PC-3 (cell line): ENCODE results near the gene OPRL1. TPM values are rescaled to one million over a fixed set of nuclear protein-coding genes. Genes with fewer than 3 reads are reported as not detected.

Source experiments
- ATAC-seq: fragments of 200-7000 bp; cut with Tn5 transposase; 2 replicates; pipeline ENCODE4 v1.9.1; 2020; ENCODE audit warnings: mild to moderate bottlenecking, moderate library complexity
- BruUV-seq: library from RNA; stranded (reverse); fragments of 400-500 nt; replicated peaks from 2 replicates; lab custom pipeline; 2021; lab: Mats Ljungman, UMichigan
- CTCF ChIA-PET: fragments of 300-600 bp; sonication (Branson Sonifier 250); formaldehyde crosslinking; loops from one replicate; lab custom pipeline; 2022; ENCODE audit warnings: antibody characterized with exemption; lab: Charles Lee
- POLR2A ChIA-PET: fragments of 300-600 bp; sonication (Branson Sonifier 250); formaldehyde crosslinking; loops from one replicate; lab custom pipeline; 2022; ENCODE audit warnings: antibody characterized with exemption; ENCODE audit not compliant: unreplicated experiment; lab: Charles Lee
- DNase-seq: peaks from one replicate; pipeline ENCODE4 v3.0.0-alpha.2; 2015
- H2AFZ ChIP-seq: fragments of 300-600 bp; sonication (generic); 2 replicates; pipeline ENCODE4 v1.6.0; 2016; ENCODE audit warnings: antibody characterized with exemption, low read length
- H3F3A ChIP-seq: fragments of 300-600 bp; sonication (generic); one replicate; pipeline ENCODE4 v1.6.0; 2017; ENCODE audit warnings: antibody characterized with exemption, low read length, control low read depth, mild to moderate bottlenecking; ENCODE audit not compliant: unreplicated experiment
- H3K27ac ChIP-seq: fragments of 300-600 bp; sonication (generic); 2 replicates; pipeline ENCODE4 v1.5.1; 2016; ENCODE audit warnings: mild to moderate bottlenecking, low read length
- H3K27me3 ChIP-seq: fragments of 300-600 bp; sonication (generic); 2 replicates; pipeline ENCODE4 v1.6.1; 2016; ENCODE audit warnings: low read length, mixed read lengths
- H3K36me3 ChIP-seq: fragments of 300-600 bp; sonication (generic); 2 replicates; pipeline ENCODE4 v1.6.1; 2016; ENCODE audit warnings: low read depth, mixed run types, low read length, mixed read lengths
- H3K4me1 ChIP-seq: fragments of 300-600 bp; sonication (generic); 2 replicates; pipeline ENCODE4 v1.5.1; 2016; ENCODE audit warnings: low read length; ENCODE audit not compliant: insufficient read depth
- H3K4me2 ChIP-seq: fragments of 300-600 bp; sonication (generic); 2 replicates; pipeline ENCODE4 v1.6.0; 2016; ENCODE audit warnings: low read length
- H3K4me3 ChIP-seq: fragments of 300-600 bp; sonication (generic); 2 replicates; pipeline ENCODE4 v1.5.1; 2016; ENCODE audit warnings: mild to moderate bottlenecking, low read length, mixed read lengths
- H3K79me2 ChIP-seq: fragments of 300-600 bp; sonication (generic); 2 replicates; pipeline ENCODE4 v1.6.1; 2017; ENCODE audit warnings: low read length, mixed read lengths
- H3K9ac ChIP-seq: fragments of 300-600 bp; sonication (generic); 2 replicates; pipeline ENCODE4 v1.6.0; 2016; ENCODE audit warnings: mild to moderate bottlenecking, low read length
- H3K9me2 ChIP-seq: fragments of 300-600 bp; sonication (generic); replicated peaks from 2 replicates; pipeline ENCODE4 v1.6.1; 2016; ENCODE audit warnings: mixed run types, low read length, mixed read lengths
- H3K9me3 ChIP-seq: fragments of 300-600 bp; sonication (generic); 2 replicates; pipeline ENCODE4 v1.6.1; 2016; ENCODE audit warnings: low read length, mixed read lengths
- H4K20me1 ChIP-seq: fragments of 300-600 bp; sonication (generic); 2 replicates; pipeline ENCODE4 v1.6.1; 2016; ENCODE audit warnings: low read length, mixed read lengths
- CTCF ChIP-seq: fragments of 300-600 bp; sonication (generic); conservative IDR thresholded peaks from 2 replicates; pipeline ENCODE4 v1.5.1; 2017; ENCODE audit warnings: antibody characterized with exemption, low read depth, mild to moderate bottlenecking, low read length
- EZH2 ChIP-seq: fragments of 300-600 bp; sonication (generic); IDR thresholded peaks from one replicate; pipeline ENCODE4 v1.6.1; 2017; ENCODE audit warnings: antibody characterized with exemption, mild to moderate bottlenecking, low read length; ENCODE audit not compliant: unreplicated experiment
- EZH2phosphoT487 ChIP-seq: fragments of 300-600 bp; sonication (generic); IDR thresholded peaks from 2 replicates; pipeline ENCODE4 v1.6.1; 2018; ENCODE audit warnings: mild to moderate bottlenecking, antibody characterized with exemption, low read length, borderline replicate concordance
- intact Hi-C: fragments of 100-400 bp; cut with micrococcal nuclease; formaldehyde crosslinking; loops from 2 replicates; pipeline ENCODE4 v1.9.0; 2023
- total RNA-seq: library from RNA; depleted of rRNA; stranded (reverse); fragments of >200 nt; gene quantifications from 2 replicates; pipeline ENCODE4 v1.2.3, GENCODE V29; 2014

Gene OPRL1
- total RNA-seq, 1 experiment from 2014 or later: 5.6 TPM

- ATAC-seq (no peak), DNase-seq (no peak)
- Histone ChIP-seq H3K36me3 (no peaks in the 10 kb centered on the region), H3K4me3 (no peak overlapping the region), H4K20me1 (no peaks in the 10 kb centered on the region), H3K27me3 (no peaks in the 10 kb centered on the region), H2AFZ (no peak overlapping the region), H3K4me1 (peaks cover 6% of the 10 kb centered on the region), H3K79me2 (no peaks in the 10 kb centered on the region), H3K4me2 (no peak overlapping the region), H3K9ac (no peak overlapping the region), H3K9me3 (no peaks in the 10 kb centered on the region), H3K9me2 (no peaks in the 10 kb centered on the region), H3F3A (no peaks in the 10 kb centered on the region), H3K27ac (no peak overlapping the region)
- BruUV-seq: no TSS peak
- intact Hi-C loops: no loop called here
- TF ChIP-seq CTCF: no peak
- no peak for TF ChIP-seq EZH2phosphoT487
- no peak for TF ChIP-seq EZH2
- CTCF ChIA-PET: no interaction called here
- POLR2A ChIA-PET: no interaction called here
Measured at GRCh38 chr20:64090165-64090564, 10.3 kb downstream of the OPRL1 start.

GRCh38 chr20:64091340-64091739 is 11.5 kb downstream of the OPRL1 start:
- no peaks in the 10 kb centered on the region for H3K9me3 ChIP-seq
- ChIA-PET CTCF (no interaction called here), POLR2A (no interaction called here)
- DNase-seq (no peak), ATAC-seq (no peak)
- H3K4me2 ChIP-seq: no peak overlapping the region
- no peaks in the 10 kb centered on the region for H3F3A ChIP-seq
- intact Hi-C loops: no loop called here
- no peak overlapping the region for H3K4me3 ChIP-seq
- no TSS peak for BruUV-seq
- H3K27me3 ChIP-seq: no peaks in the 10 kb centered on the region
- peaks cover 4% of the 10 kb centered on the region for H3K4me1 ChIP-seq
- TF ChIP-seq EZH2 (no peak), EZH2phosphoT487 (no peak), CTCF (no peak)
- H3K9me2 ChIP-seq: no peaks in the 10 kb centered on the region
- no peak overlapping the region for H3K9ac ChIP-seq
- no peaks in the 10 kb centered on the region for H4K20me1 ChIP-seq
- H2AFZ ChIP-seq: no peak overlapping the region
- no peaks in the 10 kb centered on the region for H3K79me2 ChIP-seq
- H3K27ac ChIP-seq: no peak overlapping the region
- H3K36me3 ChIP-seq: no peaks in the 10 kb centered on the region

- ChIA-PET CTCF (no interaction called here), POLR2A (no interaction called here)
- H3K9ac ChIP-seq: no peak overlapping the region
- no peak overlapping the region for H2AFZ ChIP-seq
- no TSS peak for BruUV-seq
- H3K4me3 ChIP-seq: no peak overlapping the region
- no peak overlapping the region for H3K27ac ChIP-seq
- intact Hi-C loops: no loop called here
- H3K36me3 ChIP-seq: no peaks in the 10 kb centered on the region
- H3K4me2 ChIP-seq: no peak overlapping the region
- H3K79me2 ChIP-seq: no peaks in the 10 kb centered on the region
- H3K27me3 ChIP-seq: no peaks in the 10 kb centered on the region
- no peak for DNase-seq
- no peaks in the 10 kb centered on the region for H4K20me1 ChIP-seq
- TF ChIP-seq EZH2phosphoT487 (no peak), CTCF (no peak), EZH2 (no peak)
- no peaks in the 10 kb centered on the region for H3K9me3 ChIP-seq
- H3F3A ChIP-seq: no peaks in the 10 kb centered on the region
- ATAC-seq: no peak
- no peaks in the 10 kb centered on the region for H3K9me2 ChIP-seq
- no peaks in the 10 kb centered on the region; the same call in 1 of the 2 replicates for H3K4me1 ChIP-seq
Measured at GRCh38 chr20:64091770-64092169, 11.9 kb downstream of the OPRL1 start.
